Activated T-helper 1 cell treated with anti-CD3 and anti-CD28 coated beads, Interleukin-2, amount 50 U/mL, for 16 hours (primary cell): Measurements from ENCODE around the gene NXNL1.
"Not testable (repeated sequence)": the region's sequence is repeated elsewhere in the genome, so short reads cannot be mapped to it uniquely, and the experiment has no call there.

ENCODE experiments used
- DNase-seq, 2 donors: peaks; one replicate each; pipeline ENCODE4 v3.0.0-alpha.2; 2020; ENCODE audit warnings: low read depth in 1 of 2, low spot score in 1 of 2

The NXNL1 gene

GRCh38 chr19:17460372-17461230, at the start of gene NXNL1:
TSS of gene NXNL1 (minus strand) at chr19:17460926. CDS start at chr19:17460869, 57 bp downstream.
- no peak for DNase-seq

- not testable (repeated sequence) for DNase-seq
Observed at GRCh38 chr19:17508558-17508933, 47.8 kb upstream of the NXNL1 start.

- no peak for DNase-seq
Observed at GRCh38 chr19:17506745-17507144, 46.0 kb upstream of the NXNL1 start.

GRCh38 chr19:17505223-17505622, 44.5 kb upstream of the NXNL1 start:
- DNase-seq: no peak

GRCh38 chr19:17504456-17504855, 43.7 kb upstream of the NXNL1 start:
- DNase-seq: no peak

- DNase-seq: no peak
Observed at GRCh38 chr19:17504030-17504429, 43.3 kb upstream of the NXNL1 start.

GRCh38 chr19:17503240-17503639, 42.5 kb upstream of the NXNL1 start:
- DNase-seq: no peak

- DNase-seq: no peak
Observed at GRCh38 chr19:17500447-17501198, 39.9 kb upstream of the NXNL1 start.

GRCh38 chr19:17499648-17500446, 39.1 kb upstream of the NXNL1 start:
- DNase-seq: no peak

- not testable (repeated sequence) for DNase-seq
Observed at GRCh38 chr19:17499025-17499424, 38.3 kb upstream of the NXNL1 start.

- DNase-seq: no peak
Observed at GRCh38 chr19:17497149-17497798, 36.5 kb upstream of the NXNL1 start.

GRCh38 chr19:17496337-17496997, 35.7 kb upstream of the NXNL1 start:
- peak; percentile 65 to 68 for DNase-seq

- DNase-seq: no peak
Observed at GRCh38 chr19:17495639-17496296, 35.0 kb upstream of the NXNL1 start.

- DNase-seq: no peak
Observed at GRCh38 chr19:17491287-17491686, 30.6 kb upstream of the NXNL1 start.

- no peak for DNase-seq
Observed at GRCh38 chr19:17490411-17490810, 29.7 kb upstream of the NXNL1 start.

- DNase-seq: no peak
Observed at GRCh38 chr19:17489392-17490030, 28.8 kb upstream of the NXNL1 start.

- peak; percentile 41 to 53 for DNase-seq
Observed at GRCh38 chr19:17488593-17489391, 28.1 kb upstream of the NXNL1 start.

- no peak for DNase-seq
Observed at GRCh38 chr19:17487284-17488121, 26.8 kb upstream of the NXNL1 start.
